ENCODE measurements around the gene PSMB5. TPM values are rescaled to one million over a fixed set of nuclear protein-coding genes. Genes with fewer than 3 reads are reported as not detected.

The PSMB5 gene
- 10 to 100 TPM; 51.2 to 93.5 (median 59.1) TPM for total RNA-seq
- long read RNA-seq, transcript PSMB5-202 (3 exons, 1,294 nt) = major isoform, 44 of 52 reads
- long read RNA-seq, partial matches to known transcripts = 0 of 52 reads
- long read RNA-seq, other reads (novel, unspliced or antisense) = 2 of 52 reads

GRCh38 chr14:23034498-23035302 lies at the start of gene PSMB5:
TSS of gene PSMB5 (minus strand) at chr14:23034900. CDS start at chr14:23034881, 19 bp downstream.
- peaks cover 0 to 13% (median 3%) of the 10 kb centered on the region in 4 donors for H3K4me1 ChIP-seq
- intact Hi-C loops (cut with DNase I) = no loop called here

GRCh38 chr14:23080474-23080873 lies 45.8 kb upstream of the PSMB5 start:
- H3K9me3 ChIP-seq = no peaks in the 10 kb centered on the region
- H3K4me1 ChIP-seq = peaks cover 0 to 13% (median 4%) of the 10 kb centered on the region in 4 donors
- H3K27me3 ChIP-seq = no peaks in the 10 kb centered on the region
- H3K4me3 ChIP-seq = no peak overlapping the region
- DNase-seq (no peak), ATAC-seq (no peak)
- 55% methylated on average over 1 of the region's 1 CpG for WGBS (ENCODE audit: insufficient coverage, low coverage, low lambda C conversion rate, missing lambda C conversion rate)
- no peak overlapping the region for H3K27ac ChIP-seq
- intact Hi-C loops (cut with DNase I) = no loop called here
- H3K36me3 ChIP-seq = peaks cover 8 to 90% (median 49%) of the 10 kb centered on the region in 4 donors
- TF ChIP-seq POLR2A (IDR thresholded peaks at IDR 0.05) (no peak), CTCF (IDR thresholded peaks at IDR 0.05) (no peak)

More at GRCh38 chr14:23034498-23035302, at the start of gene PSMB5:
- TF ChIP-seq POLR2A (IDR thresholded peaks at IDR 0.05) (peak; percentile 66), CTCF (IDR thresholded peaks at IDR 0.05) (peak in 1 of 4 donors; percentile 32)
- 1% methylated on average over 29 of the region's 36 CpGs for WGBS (ENCODE audit: insufficient coverage, low coverage, low lambda C conversion rate, missing lambda C conversion rate)
- H3K9me3 ChIP-seq = no peaks in the 10 kb centered on the region
- H3K27me3 ChIP-seq = no peaks in the 10 kb centered on the region
- peak within 1 kb of the TSS; percentile 83 to 96 (median 85) for H3K4me3 ChIP-seq
- H3K36me3 ChIP-seq = peaks cover 0 to 30% (median 7%) of the 10 kb centered on the region in 4 donors
- ATAC-seq = peak; percentile 97 to 99 (median 98)
- peak within 1 kb of the TSS; percentile 80 to 92 (median 82) for H3K27ac ChIP-seq
- peak; percentile 86 to 91 (median 89) for DNase-seq

DNA sequence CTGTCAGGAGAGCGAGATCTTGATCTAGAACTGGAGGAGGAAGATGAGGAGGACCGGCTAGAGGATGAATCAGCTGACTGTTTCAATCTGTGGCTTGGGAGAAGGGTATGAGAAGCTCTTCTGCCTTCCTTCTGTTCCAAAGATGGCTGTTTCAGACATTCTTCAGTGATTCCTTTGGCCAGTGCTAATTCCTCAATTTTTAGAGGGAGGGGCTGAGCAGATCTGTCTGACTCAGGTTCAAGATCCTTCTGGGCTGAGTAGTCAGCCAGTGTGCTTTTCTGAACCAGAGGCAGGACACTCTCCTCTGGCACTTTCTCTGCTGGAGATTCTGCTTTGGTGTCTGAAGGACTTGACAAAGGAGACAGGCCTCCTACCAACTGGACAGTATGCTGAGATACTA lies 45.0 kb upstream of the PSMB5 start:
- Histone ChIP-seq H3K27me3 (no peaks in the 10 kb centered on the region), H3K4me1 (peaks cover 0 to 13% (median 4%) of the 10 kb centered on the region in 4 donors), H3K36me3 (peaks cover 8 to 90% (median 44%) of the 10 kb centered on the region in 4 donors), H3K4me3 (no peak overlapping the region), H3K27ac (peak overlapping the region in 2 of 3 donors; percentile 13 to 66), H3K9me3 (no peaks in the 10 kb centered on the region)
- DNase-seq = no peak
- WGBS (ENCODE audit: insufficient coverage, low coverage, low lambda C conversion rate, missing lambda C conversion rate) = 80% methylated on average over 2 of the region's 2 CpGs
- no peak for ATAC-seq
- intact Hi-C loops (cut with DNase I) = no loop called here
- TF ChIP-seq POLR2A (IDR thresholded peaks at IDR 0.05) (no peak), CTCF (IDR thresholded peaks at IDR 0.05) (no peak)

GRCh38 chr14:23078692-23079116 lies 44.0 kb upstream of the PSMB5 start:
- intact Hi-C loops (cut with DNase I) = no loop called here

More at GRCh38 chr14:23078692-23079116, 44.0 kb upstream of the PSMB5 start:
- WGBS (ENCODE audit: insufficient coverage, low coverage, low lambda C conversion rate, missing lambda C conversion rate) = 0% methylated on average over 2 of the region's 2 CpGs
- ATAC-seq (peak; percentile 82 to 97 (median 94)), DNase-seq (peak; percentile 68 to 78 (median 76))
- peaks cover 0 to 13% (median 4%) of the 10 kb centered on the region in 4 donors for H3K4me1 ChIP-seq
- no peaks in the 10 kb centered on the region for H3K9me3 ChIP-seq
- peak overlapping the region; percentile 28 to 66 (median 49) for H3K27ac ChIP-seq
- H3K4me3 ChIP-seq = no peak overlapping the region
- peaks cover 8 to 90% (median 43%) of the 10 kb centered on the region in 4 donors for H3K36me3 ChIP-seq
- no peak for TF ChIP-seq POLR2A (IDR thresholded peaks at IDR 0.05)
- no peak for TF ChIP-seq CTCF (IDR thresholded peaks at IDR 0.05)
- H3K27me3 ChIP-seq = no peaks in the 10 kb centered on the region

Data from right lobe of liver (tissue), 6 donors.